ENCODE measurements around the gene DDX24. TPM values are rescaled to one million over a fixed set of nuclear protein-coding genes. Genes with fewer than 3 reads are reported as not detected.

The DDX24 gene
- total RNA-seq, 4 donors from 2014 or later, result 70.2 to 319 (median 87.7) TPM

GRCh38 chr14:94019329-94019728, 61.7 kb downstream of the DDX24 start:
- TF ChIP-seq POLR2AphosphoS5 (IDR thresholded peaks at IDR 0.05) (no peak), POLR2A (IDR thresholded peaks at IDR 0.05) (no peak), EP300 (IDR thresholded peaks at IDR 0.05; ENCODE audit: low read depth) (no peak), CTCF (IDR thresholded peaks at IDR 0.05) (no peak)
- Histone ChIP-seq H3K27ac (no peak overlapping the region), H3K9me3 (no peaks in the 10 kb centered on the region), H3K27me3 (no peaks in the 10 kb centered on the region), H3K4me1 (no peaks in the 10 kb centered on the region), H3K36me3 (no peaks in the 10 kb centered on the region), H3K4me3 (no peak overlapping the region)
- WGBS, 2 donors (ENCODE audit: low coverage in 1 of 2), result 71 to 100% methylated on average over 1 to 6 of the region's 6 CpGs
- in situ Hi-C loops (cut with MboI; ENCODE audit: low pct_ligation_motif_present in 1 of 4, low pct_unique_long_range_greater_than_20kb in 1 of 4, low sequenced_read_pairs in 3 of 4), result no loop called here
- intact Hi-C loops (cut with DNase I; ENCODE audit: low total_unique reads), result no loop called here
- DNase-seq, result no peak

GRCh38 chr14:94018308-94018707, 62.7 kb downstream of the DDX24 start:
- TF ChIP-seq CTCF (IDR thresholded peaks at IDR 0.05), result no peak
- no peak for TF ChIP-seq POLR2A (IDR thresholded peaks at IDR 0.05)
- no peak for TF ChIP-seq POLR2AphosphoS5 (IDR thresholded peaks at IDR 0.05)
- no peak for TF ChIP-seq EP300 (IDR thresholded peaks at IDR 0.05; ENCODE audit: low read depth)
- WGBS, 2 donors (ENCODE audit: low coverage in 1 of 2), result 67% methylated on average over 8 of the region's 8 CpGs; no CpG with 5 or more reads in 1 of the 2 donors

GRCh38 chr14:94016446-94016976, 64.5 kb downstream of the DDX24 start:
- in situ Hi-C loops (cut with MboI; ENCODE audit: low pct_ligation_motif_present in 1 of 4, low pct_unique_long_range_greater_than_20kb in 1 of 4, low sequenced_read_pairs in 3 of 4), result no loop called here
- no peaks in the 10 kb centered on the region for H3K4me1 ChIP-seq
- H3K36me3 ChIP-seq, result no peaks in the 10 kb centered on the region
- no peak overlapping the region for H3K27ac ChIP-seq
- intact Hi-C loops (cut with DNase I; ENCODE audit: low total_unique reads), result no loop called here
- 85% methylated on average over 8 of the region's 8 CpGs; no CpG with 5 or more reads in 1 of the 2 donors for WGBS, 2 donors (ENCODE audit: low coverage in 1 of 2)
- no peaks in the 10 kb centered on the region for H3K27me3 ChIP-seq
- no peak overlapping the region for H3K4me3 ChIP-seq
- no peak for TF ChIP-seq EP300 (IDR thresholded peaks at IDR 0.05; ENCODE audit: low read depth)
- no peak for TF ChIP-seq POLR2AphosphoS5 (IDR thresholded peaks at IDR 0.05)
- TF ChIP-seq POLR2A (IDR thresholded peaks at IDR 0.05), result no peak
- TF ChIP-seq CTCF (IDR thresholded peaks at IDR 0.05), result no peak
- DNase-seq, result no peak
- H3K9me3 ChIP-seq, result no peaks in the 10 kb centered on the region

More at GRCh38 chr14:94018308-94018707, 62.7 kb downstream of the DDX24 start:
- in situ Hi-C loops (cut with MboI; ENCODE audit: low pct_ligation_motif_present in 1 of 4, low pct_unique_long_range_greater_than_20kb in 1 of 4, low sequenced_read_pairs in 3 of 4) (no loop called here), intact Hi-C loops (cut with DNase I; ENCODE audit: low total_unique reads) (no loop called here)
- Histone ChIP-seq H3K4me1 (no peaks in the 10 kb centered on the region), H3K36me3 (no peaks in the 10 kb centered on the region), H3K27ac (no peak overlapping the region), H3K9me3 (no peaks in the 10 kb centered on the region), H3K27me3 (no peaks in the 10 kb centered on the region), H3K4me3 (no peak overlapping the region)
- no peak for DNase-seq

- no peaks in the 10 kb centered on the region for H3K9me3 ChIP-seq
- intact Hi-C loops (cut with DNase I; ENCODE audit: low total_unique reads) (no loop called here), in situ Hi-C loops (cut with MboI; ENCODE audit: low pct_ligation_motif_present in 1 of 4, low pct_unique_long_range_greater_than_20kb in 1 of 4, low sequenced_read_pairs in 3 of 4) (no loop called here)
- H3K4me1 ChIP-seq, result no peaks in the 10 kb centered on the region
- TF ChIP-seq CTCF (IDR thresholded peaks at IDR 0.05), result no peak
- TF ChIP-seq EP300 (IDR thresholded peaks at IDR 0.05; ENCODE audit: low read depth), result no peak
- TF ChIP-seq POLR2A (IDR thresholded peaks at IDR 0.05), result no peak
- TF ChIP-seq POLR2AphosphoS5 (IDR thresholded peaks at IDR 0.05), result no peak
- WGBS, 2 donors (ENCODE audit: low coverage in 1 of 2), result 80% methylated on average over 2 of the region's 2 CpGs; no CpG with 5 or more reads in 1 of the 2 donors
- H3K36me3 ChIP-seq, result no peaks in the 10 kb centered on the region
- DNase-seq, result no peak
- no peak overlapping the region for H3K27ac ChIP-seq
- H3K27me3 ChIP-seq, result no peaks in the 10 kb centered on the region
- H3K4me3 ChIP-seq, result no peak overlapping the region
Observed at GRCh38 chr14:94015223-94015622, 65.8 kb downstream of the DDX24 start.

All from transverse colon (tissue), 4 donors.